CD14-positive monocyte (primary cell): ENCODE data around the gene OLFM3. TPM values are rescaled to one million over a fixed set of nuclear protein-coding genes. Genes with fewer than 3 reads are reported as not detected.

Experiments
- DNase-seq, 3 donors: peaks; one replicate each; pipeline ENCODE4 v3.0.0-alpha.2; 2011 to 2022
- H2AFZ ChIP-seq: 2 replicates; pipeline ENCODE4 v1.6.0; 2012; ENCODE audit warnings: mild to moderate bottlenecking, low read depth, low read length, inconsistent platforms; ENCODE audit not compliant: insufficient read depth, poor library complexity, severe bottlenecking
- H3K27ac ChIP-seq, 2 donors: 1 replicate in 1 of 2; 2 replicates in 1 of 2; pipeline ENCODE4 v1.5.1; 2012 to 2013; ENCODE audit warnings: low read length in 2 of 2, control low read depth in 1 of 2, inconsistent platforms in 1 of 2, low read depth in 1 of 2, mild to moderate bottlenecking in 1 of 2
- H3K27me3 ChIP-seq, 2 donors: one replicate each; pipeline versions ENCODE4 v1.6.0 to v1.6.1; 2011 to 2013; ENCODE audit warnings: low read length in 2 of 2; ENCODE audit not compliant: control insufficient read depth in 2 of 2, insufficient read depth in 2 of 2
- H3K36me3 ChIP-seq, 2 donors: replicated peaks in 1 of 2; 1 replicate in 1 of 2; 2 replicates in 1 of 2; pipeline versions ENCODE4 v1.5.1 to v1.6.1; 2012 to 2013; ENCODE audit warnings: low read length in 2 of 2, control low read depth in 1 of 2, inconsistent platforms in 1 of 2, mild to moderate bottlenecking in 1 of 2; ENCODE audit not compliant: insufficient read depth in 2 of 2, control insufficient read depth in 1 of 2
- H3K4me1 ChIP-seq, 2 donors: 1 replicate in 1 of 2; 2 replicates in 1 of 2; pipeline versions ENCODE4 v1.5.1 to v1.6.1; 2012 to 2013; ENCODE audit warnings: low read length in 2 of 2, control low read depth in 1 of 2, inconsistent platforms in 1 of 2, mild to moderate bottlenecking in 1 of 2, moderate library complexity in 1 of 2; ENCODE audit not compliant: insufficient read depth in 2 of 2, control insufficient read depth in 1 of 2
- H3K4me2 ChIP-seq: replicated peaks from 2 replicates; pipeline ENCODE3; 2012; ENCODE audit warnings: low read length, moderate library complexity, mild to moderate bottlenecking; ENCODE audit not compliant: poor library complexity, severe bottlenecking; ENCODE audit errors: extremely low read depth
- H3K4me3 ChIP-seq, 3 experiments: fragments of 200-600 bp in 1 of 3; sonication (generic) in 1 of 3; replicated peaks in 1 of 3; 1 replicate in 2 of 3; 2 replicates in 1 of 3; pipeline ENCODE4 v1.5.1; 2011 to 2013; ENCODE audit warnings: low read length in 3 of 3, mild to moderate bottlenecking in 3 of 3, control low read depth in 2 of 3, low read depth in 2 of 3, inconsistent platforms in 1 of 3, moderate library complexity in 1 of 3
- H3K79me2 ChIP-seq: 2 replicates; pipeline ENCODE4 v1.6.0; 2012; ENCODE audit warnings: mild to moderate bottlenecking, control low read depth, inconsistent platforms, low read length, moderate library complexity; ENCODE audit not compliant: insufficient read depth
- H3K9ac ChIP-seq: 2 replicates; pipeline ENCODE4 v1.6.0; 2017; ENCODE audit warnings: low read length, mild to moderate bottlenecking; ENCODE audit not compliant: insufficient read depth, poor library complexity, severe bottlenecking
- H3K9me3 ChIP-seq, 2 donors: replicated peaks in 1 of 2; 1 replicate in 1 of 2; 2 replicates in 1 of 2; pipeline versions ENCODE4 v1.5.1 to v1.6.1; 2012 to 2013; ENCODE audit warnings: low read length in 2 of 2, control low read depth in 1 of 2; ENCODE audit not compliant: control insufficient read depth in 1 of 2, insufficient read depth in 1 of 2
- H4K20me1 ChIP-seq: 2 replicates; pipeline ENCODE4 v1.6.0; 2012; ENCODE audit warnings: mild to moderate bottlenecking, low read length, control low read depth, moderate library complexity; ENCODE audit not compliant: insufficient read depth
- H3K27ac Mint-ChIP-seq, 7 donors: one replicate each; pipeline ENCODE4 v1.8.0; 2020; ENCODE audit warnings: mild to moderate bottlenecking in 7 of 7, mixed read lengths in 7 of 7, moderate library complexity in 6 of 7, inconsistent platforms in 2 of 7
- H3K27me3 Mint-ChIP-seq, 3 donors: one replicate each; pipeline ENCODE4 v1.8.0; 2021 to 2022; ENCODE audit warnings: low read depth in 3 of 3, mild to moderate bottlenecking in 3 of 3, mixed read lengths in 3 of 3, moderate library complexity in 3 of 3, inconsistent platforms in 1 of 3
- H3K36me3 Mint-ChIP-seq, 2 donors: one replicate each; pipeline ENCODE4 v1.8.0; 2020; ENCODE audit warnings: mixed read lengths in 2 of 2, inconsistent platforms in 1 of 2, mild to moderate bottlenecking in 1 of 2
- H3K4me1 Mint-ChIP-seq: one replicate; pipeline ENCODE4 v1.8.0; 2020; ENCODE audit warnings: mild to moderate bottlenecking, mixed read lengths
- H3K4me3 Mint-ChIP-seq, 2 donors: one replicate each; pipeline ENCODE4 v1.8.0; 2020; ENCODE audit warnings: mild to moderate bottlenecking in 2 of 2, mixed read lengths in 2 of 2, moderate library complexity in 1 of 2
- H3K9me3 Mint-ChIP-seq, 7 donors: one replicate each; pipeline ENCODE4 v1.8.0; 2020 to 2022; ENCODE audit warnings: mixed read lengths in 7 of 7, mild to moderate bottlenecking in 6 of 7, moderate library complexity in 6 of 7, inconsistent platforms in 2 of 7
- CTCF ChIP-seq: fragments of 200-600 bp; IDR thresholded peaks from one replicate; pipeline ENCODE4 v1.8.0; 2022; ENCODE audit warnings: antibody characterized with exemption, mild to moderate bottlenecking
- WGBS: methylation state at CpG from one replicate; pipeline ENCODE4 v1.1.5; 2013; ENCODE audit warnings: missing lambda C conversion rate; ENCODE audit not compliant: insufficient coverage; 5-methylcytosine and 5-hydroxymethylcytosine counted together
- intact Hi-C, 2 donors: fragments of 100-400 bp; cut with micrococcal nuclease; formaldehyde crosslinking; loops; one replicate each; pipeline versions ENCODE4 v1.15.0 to v1.15.1; 2023
- polyA plus RNA-seq, 3 donors: library from polyadenylated mRNA; depleted of rRNA in 1 of 3; unstranded in 2 of 3; stranded (reverse) in 1 of 3; fragments of 300-500 nt in 2 of 3; fragments of >200 nt in 1 of 3; fragmentation: Illumina TruSeq in 2 of 3; gene quantifications; 1 replicate in 2 of 3; 2 replicates in 1 of 3; pipeline ENCODE4 v1.2.3, GENCODE V29; 2012 to 2021

Gene OLFM3
- polyA plus RNA-seq, 3 donors: not detected

- Mint-ChIP-seq H3K9me3 (peaks cover 0 to 4% (median 0%) of the 10 kb centered on the region in 7 donors), H3K4me1 (no peaks in the 10 kb centered on the region)
- intact Hi-C loops: no loop called here
These were observed 136.8 kb downstream of the OLFM3 start for GRCh38 chr1:101859941-101860340.

GRCh38 chr1:101854271-101854670, 142.5 kb downstream of the OLFM3 start:
- Histone ChIP-seq H3K4me2 (no peak overlapping the region), H4K20me1 (no peaks in the 10 kb centered on the region), H3K9ac (no peak overlapping the region), H3K79me2 (no peaks in the 10 kb centered on the region), H3K9me3 (no peaks in the 10 kb centered on the region), H3K4me1 (no peaks in the 10 kb centered on the region), H3K36me3 (no peaks in the 10 kb centered on the region), H3K27ac (no peak overlapping the region), H3K4me3 (no peak overlapping the region), H3K27me3 (no peaks in the 10 kb centered on the region), H2AFZ (no peak overlapping the region)
- WGBS: no CpG with 5 or more reads among the region's 3 CpGs
- no peaks in the 10 kb centered on the region for H3K27me3 Mint-ChIP-seq
- no peak for DNase-seq
- H3K36me3 Mint-ChIP-seq: no peaks in the 10 kb centered on the region
- H3K4me3 Mint-ChIP-seq: no peak overlapping the region
- no peak overlapping the region for H3K27ac Mint-ChIP-seq
- peaks cover 0 to 2% (median 0%) of the 10 kb centered on the region in 7 donors for H3K9me3 Mint-ChIP-seq
- no peak for TF ChIP-seq CTCF
- H3K4me1 Mint-ChIP-seq: no peaks in the 10 kb centered on the region
- intact Hi-C loops: no loop called here

More at GRCh38 chr1:101859941-101860340, 136.8 kb downstream of the OLFM3 start:
- Mint-ChIP-seq H3K36me3 (no peaks in the 10 kb centered on the region), H3K27me3 (no peaks in the 10 kb centered on the region), H3K27ac (no peak overlapping the region), H3K4me3 (no peak overlapping the region)
- H3K27ac ChIP-seq: no peak overlapping the region
- WGBS: 100% methylated on average over 1 of the region's 1 CpG
- TF ChIP-seq CTCF: no peak
- H3K9ac ChIP-seq: no peak overlapping the region
- no peaks in the 10 kb centered on the region for H4K20me1 ChIP-seq
- no peak overlapping the region for H2AFZ ChIP-seq
- no peaks in the 10 kb centered on the region for H3K27me3 ChIP-seq
- no peak overlapping the region for H3K4me3 ChIP-seq
- H3K4me2 ChIP-seq: no peak overlapping the region
- no peaks in the 10 kb centered on the region for H3K4me1 ChIP-seq
- H3K79me2 ChIP-seq: no peaks in the 10 kb centered on the region
- H3K9me3 ChIP-seq: no peaks in the 10 kb centered on the region
- H3K36me3 ChIP-seq: no peaks in the 10 kb centered on the region
- no peak for DNase-seq
